ENCODE data around the gene ADIPOR1.
"Not testable (repeated sequence)": the region's sequence is repeated elsewhere in the genome, so short reads cannot be mapped to it uniquely, and the experiment has no call there.

ADIPOR1 gene

DNA sequence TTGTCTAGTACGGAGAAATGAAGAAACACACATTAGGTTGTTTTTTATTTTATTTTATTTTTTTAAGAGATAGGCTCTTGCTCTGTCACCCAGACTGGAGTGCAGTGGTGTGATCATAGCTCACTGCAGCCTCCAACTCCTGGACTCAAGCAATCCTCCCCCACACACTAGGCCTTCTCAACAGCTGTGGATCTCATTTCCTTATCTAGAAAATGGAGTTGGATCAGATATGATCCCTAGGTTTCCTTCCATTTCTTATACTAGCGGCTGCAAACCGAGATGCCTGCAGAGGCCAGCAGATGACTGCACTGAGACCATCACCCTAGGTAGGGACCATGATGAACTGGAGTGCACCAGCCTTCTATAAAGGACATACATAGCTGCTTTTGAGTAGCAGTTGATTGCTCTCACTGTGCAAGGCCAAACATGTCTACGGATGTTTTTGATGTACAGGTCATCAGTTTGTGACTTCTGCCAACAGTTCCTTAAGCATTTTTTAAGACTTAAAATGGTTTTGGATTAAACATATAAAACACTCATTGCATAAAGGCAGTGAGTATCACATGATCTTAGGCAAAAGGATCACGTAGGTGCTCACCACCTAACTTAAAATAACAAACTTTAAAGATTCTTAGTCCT lies 19.7 kb downstream of the ADIPOR1 start:
- DNase-seq (ENCODE audit: low read depth in 2 of 2): no peak

DNA sequence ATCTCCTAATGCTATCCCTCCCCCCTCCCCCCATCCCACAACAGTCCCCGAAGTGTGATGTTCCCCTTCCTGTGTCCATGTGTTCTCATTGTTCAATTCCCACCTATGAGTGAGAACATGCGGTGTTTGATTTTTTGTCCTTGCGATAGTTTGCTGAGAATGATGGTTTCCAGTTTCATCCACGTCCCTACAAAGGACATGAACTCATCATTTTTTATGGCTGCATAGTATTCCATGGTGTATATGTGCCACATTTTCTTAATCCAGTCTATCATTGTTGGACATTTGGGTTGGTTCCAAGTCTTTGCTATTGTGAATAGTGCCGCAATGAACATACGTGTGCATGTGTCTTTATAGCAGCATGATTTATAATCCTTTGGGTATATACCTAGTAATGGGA lies 21.7 kb downstream of the ADIPOR1 start:
- DNase-seq (ENCODE audit: low read depth in 2 of 2): not testable (repeated sequence)

DNA sequence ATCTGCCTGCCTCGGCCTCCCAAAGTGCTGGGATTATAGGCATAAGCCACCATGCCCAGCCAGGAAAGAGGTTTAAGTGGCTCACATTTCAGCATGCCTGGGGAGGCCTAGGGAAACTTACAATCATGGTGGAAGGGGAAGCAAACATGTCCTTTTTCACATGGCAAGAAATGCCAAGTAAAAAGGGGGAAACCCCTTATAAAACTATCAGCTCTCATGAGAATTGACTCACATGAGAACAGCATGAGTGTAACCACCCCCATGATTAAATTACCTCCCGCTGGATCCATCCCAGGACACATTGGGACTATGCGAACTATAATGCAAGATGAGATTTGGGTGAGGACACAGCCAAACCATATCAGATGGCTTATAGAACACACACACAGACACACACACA lies 22.3 kb downstream of the ADIPOR1 start:
- no peak for DNase-seq (ENCODE audit: low read depth in 2 of 2)

DNA sequence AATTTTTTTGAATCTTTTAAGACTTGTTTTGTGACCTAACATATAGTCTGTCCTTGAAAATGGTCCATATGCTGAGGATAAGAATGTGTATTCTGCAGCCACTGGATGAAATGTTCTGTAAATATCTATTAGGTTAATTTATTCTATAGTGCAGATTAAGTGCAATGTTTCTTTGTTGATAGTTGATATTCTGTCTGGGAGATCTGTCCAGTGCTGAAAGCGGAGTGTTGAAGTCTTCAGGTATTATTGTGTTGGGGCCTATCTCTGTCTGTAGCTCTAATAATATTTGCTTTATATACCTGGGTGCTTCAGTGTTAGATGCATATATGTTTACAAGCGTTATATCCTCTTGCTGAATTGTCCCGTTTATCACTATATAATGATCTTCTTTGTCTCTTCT lies 23.4 kb downstream of the ADIPOR1 start:
- no peak for DNase-seq (ENCODE audit: low read depth in 2 of 2)

DNA sequence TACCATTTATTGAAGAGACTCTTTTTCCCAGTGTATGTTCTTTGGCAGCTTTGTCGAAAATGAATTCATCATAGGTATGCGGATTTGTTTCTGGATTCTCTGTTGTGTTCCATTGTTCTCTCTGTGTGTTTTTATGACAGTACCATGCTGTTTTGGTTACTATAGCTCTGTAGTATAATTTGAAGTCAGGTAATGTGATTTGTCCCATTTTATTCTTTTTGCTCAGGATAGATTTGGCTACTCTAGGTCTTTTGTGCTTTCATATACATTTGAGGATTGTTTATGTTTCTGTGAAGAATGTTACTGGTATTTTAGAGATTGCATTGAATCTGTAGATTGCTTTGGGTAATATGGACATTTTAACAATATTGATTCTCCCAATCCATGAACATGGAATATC lies 25.6 kb downstream of the ADIPOR1 start:
- DNase-seq (ENCODE audit: low read depth in 2 of 2): no peak

DNA sequence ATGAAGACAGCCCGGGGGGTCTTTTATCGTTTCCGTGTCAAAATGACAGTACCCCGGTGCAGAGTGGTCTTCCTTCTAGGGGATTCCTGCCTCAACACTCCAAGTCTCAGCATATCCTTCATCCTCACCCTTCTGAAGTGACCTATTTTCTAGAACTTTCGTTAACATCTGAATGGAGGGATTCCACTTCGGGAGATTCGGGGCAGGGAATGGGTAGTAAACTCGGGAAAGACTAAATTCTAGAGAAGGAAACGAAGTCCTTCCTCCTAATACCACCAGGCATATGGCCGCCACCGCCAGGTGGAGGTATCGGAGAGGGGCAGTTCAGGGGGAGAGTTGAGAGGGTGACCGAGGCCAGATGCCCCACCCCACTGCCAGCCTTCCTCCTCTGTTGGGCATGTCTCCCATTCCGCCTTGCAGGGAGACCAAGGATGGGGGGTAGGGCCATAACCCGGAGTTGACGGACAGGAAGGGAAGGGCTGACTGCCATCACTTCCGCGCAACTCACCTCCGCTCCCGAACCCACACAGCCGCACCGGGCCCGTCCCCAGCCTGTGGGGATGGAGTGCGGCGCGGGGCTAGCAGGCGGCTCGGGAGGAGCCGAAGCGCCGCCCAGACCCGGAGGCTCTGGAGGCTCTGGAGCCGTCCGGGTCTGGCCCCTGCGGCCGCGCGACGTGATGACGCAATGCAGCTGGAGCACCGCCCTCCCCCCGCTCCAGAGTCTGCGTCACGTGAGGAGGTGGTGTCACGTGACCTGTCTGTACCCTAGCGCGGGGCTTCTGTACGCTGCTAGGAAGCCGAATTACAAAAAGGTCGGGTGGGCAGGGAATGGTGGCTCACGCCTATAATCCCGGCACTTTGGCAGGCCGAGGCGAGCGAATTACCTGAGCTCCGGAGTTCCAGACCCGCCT lies 31.3 kb downstream of the ADIPOR1 start, which contains the start of gene KLHL12:
Gene KLHL12 (minus strand): TSS at position 654 of the 911 bp plus-strand sequence. CDS start 2,072 bp downstream, outside the sequence.
- peak; percentile 92 to 93 for DNase-seq (ENCODE audit: low read depth in 2 of 2)

DNA sequence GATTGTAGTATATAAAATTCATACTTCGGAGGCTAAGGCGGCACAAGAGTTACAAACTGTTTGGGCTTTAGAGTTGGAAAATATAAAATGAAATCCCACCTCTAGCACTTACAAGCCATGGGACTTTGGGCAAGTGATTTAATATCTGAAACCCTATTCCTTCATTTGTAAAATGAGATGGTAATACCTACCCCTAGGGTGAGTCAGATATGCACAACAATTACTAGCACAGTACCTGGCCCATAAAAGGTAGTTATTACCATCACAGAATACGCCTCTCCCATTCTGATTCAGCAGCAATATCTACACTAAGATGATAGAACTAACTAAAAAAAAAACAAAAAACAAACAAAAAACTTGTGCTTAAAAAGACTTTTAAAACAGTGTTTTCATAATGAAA lies 34.6 kb downstream of the ADIPOR1 start:
- DNase-seq (ENCODE audit: low read depth in 2 of 2): no peak

DNA sequence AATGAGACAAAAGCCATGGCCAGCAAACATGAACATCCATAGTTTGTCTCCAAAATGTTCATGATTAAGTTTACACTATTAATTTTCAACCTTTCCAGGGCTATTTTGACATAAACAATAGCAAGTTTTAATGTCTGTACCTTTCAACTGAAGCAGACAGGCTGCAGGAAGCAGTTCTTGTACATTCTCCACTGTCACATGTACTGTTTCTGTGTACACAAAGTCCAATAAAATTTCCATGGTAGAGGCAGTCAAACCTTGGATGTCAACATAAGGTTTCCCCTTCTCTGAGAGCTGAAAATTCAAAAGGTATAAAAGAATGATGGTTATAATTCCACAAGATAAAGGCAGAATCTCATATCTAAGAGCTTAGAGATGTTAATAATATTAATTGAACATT lies 38.5 kb downstream of the ADIPOR1 start:
- DNase-seq (ENCODE audit: low read depth in 2 of 2): no peak

DNA sequence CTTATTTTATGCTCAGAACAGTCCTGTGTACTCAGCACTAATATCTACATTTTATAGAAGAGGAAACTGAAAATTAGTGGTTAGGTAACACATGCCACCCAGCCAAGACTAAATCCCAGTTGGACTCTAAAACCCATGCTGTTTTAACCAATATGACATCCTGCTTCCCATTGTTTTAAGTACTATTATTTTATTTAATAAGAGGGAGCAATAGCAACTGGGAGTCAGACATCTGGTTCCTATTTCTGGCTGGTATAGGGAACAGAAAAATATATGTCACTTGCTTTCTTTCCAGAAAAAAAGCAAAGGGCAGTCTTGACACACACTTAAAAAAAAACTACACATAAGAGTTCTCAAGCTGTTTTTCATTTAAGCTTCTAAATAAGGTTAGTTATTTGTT lies 43.0 kb downstream of the ADIPOR1 start:
- no peak for DNase-seq (ENCODE audit: low read depth in 2 of 2)

DNA sequence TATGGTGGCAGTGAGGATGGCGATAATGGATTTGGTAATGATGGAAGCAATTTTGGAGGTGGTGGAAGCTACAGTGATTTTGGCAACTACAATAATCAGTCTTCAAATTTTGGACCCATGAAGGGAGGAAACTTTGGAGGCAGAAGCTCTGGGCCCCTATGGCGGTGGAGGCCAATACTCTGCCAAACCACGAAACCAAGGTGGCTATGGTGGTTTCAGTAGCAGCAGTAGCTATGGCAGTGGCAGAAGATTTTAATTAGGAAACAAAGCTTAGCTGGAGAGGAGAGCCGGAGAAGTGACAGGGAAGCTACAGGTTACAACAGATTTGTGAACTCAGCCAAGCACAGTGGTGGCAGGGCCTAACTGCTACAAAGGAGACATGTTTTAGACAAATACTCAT lies 45.6 kb downstream of the ADIPOR1 start:
- DNase-seq (ENCODE audit: low read depth in 2 of 2): not testable (repeated sequence)

DNA sequence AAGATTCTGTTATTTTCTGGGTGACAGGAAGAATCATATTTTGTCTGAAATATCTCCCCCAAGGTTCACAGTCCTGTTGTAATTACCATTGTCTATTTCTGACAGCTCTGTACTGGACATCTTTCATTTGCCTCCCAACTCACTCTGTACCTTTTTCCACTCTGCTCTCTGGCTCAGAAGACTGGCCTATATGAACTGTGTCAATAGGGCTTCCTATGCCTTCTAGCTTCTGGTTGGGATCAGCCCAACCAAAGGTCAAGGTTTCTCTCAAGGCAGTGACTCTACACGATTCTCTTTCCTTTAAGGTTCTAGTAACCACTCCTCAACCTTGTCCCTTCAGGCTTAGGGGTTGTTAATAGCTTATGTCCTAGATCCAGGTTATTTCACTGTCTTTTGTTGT lies 48.6 kb downstream of the ADIPOR1 start:
- DNase-seq (ENCODE audit: low read depth in 2 of 2): no peak

DNA sequence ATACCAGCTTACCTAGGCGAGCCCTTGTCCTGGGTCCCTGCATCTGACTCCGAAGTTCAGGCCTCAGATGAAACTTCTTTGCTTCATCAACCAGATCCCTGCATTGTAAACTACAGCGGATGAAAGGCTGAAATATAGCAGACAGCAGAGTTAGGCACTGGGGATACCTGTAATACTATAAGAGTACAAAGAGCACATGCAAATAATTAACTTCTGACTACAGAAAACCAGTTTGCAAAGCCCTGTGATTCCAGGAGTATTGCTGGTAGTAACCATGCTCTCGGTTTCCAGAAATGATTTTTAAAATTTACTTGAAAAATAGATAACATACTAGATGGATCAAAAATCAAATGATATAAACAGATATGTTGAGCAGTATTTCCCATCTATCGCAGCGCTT lies 49.1 kb downstream of the ADIPOR1 start:
- DNase-seq (ENCODE audit: low read depth in 2 of 2): no peak

DNA sequence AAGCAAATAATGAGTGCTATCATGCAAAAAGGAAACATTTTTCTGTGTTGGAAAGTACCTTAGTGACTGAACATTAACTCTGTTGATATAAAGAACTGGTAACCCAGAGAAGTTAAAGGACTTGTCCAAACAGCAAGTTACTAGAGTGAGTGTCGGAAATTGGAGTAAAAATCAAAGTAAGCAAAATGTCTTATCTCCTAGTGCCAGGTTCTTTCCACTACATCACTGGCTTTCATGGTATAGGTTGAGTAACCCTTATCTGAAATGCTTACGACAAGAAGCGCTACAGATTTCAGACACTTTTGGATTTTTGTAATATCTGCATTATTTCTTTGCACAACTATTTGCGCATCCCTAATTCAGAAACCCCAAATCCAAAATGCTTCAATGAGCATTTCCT lies 52.8 kb downstream of the ADIPOR1 start:
- no peak for DNase-seq (ENCODE audit: low read depth in 2 of 2)

DNA sequence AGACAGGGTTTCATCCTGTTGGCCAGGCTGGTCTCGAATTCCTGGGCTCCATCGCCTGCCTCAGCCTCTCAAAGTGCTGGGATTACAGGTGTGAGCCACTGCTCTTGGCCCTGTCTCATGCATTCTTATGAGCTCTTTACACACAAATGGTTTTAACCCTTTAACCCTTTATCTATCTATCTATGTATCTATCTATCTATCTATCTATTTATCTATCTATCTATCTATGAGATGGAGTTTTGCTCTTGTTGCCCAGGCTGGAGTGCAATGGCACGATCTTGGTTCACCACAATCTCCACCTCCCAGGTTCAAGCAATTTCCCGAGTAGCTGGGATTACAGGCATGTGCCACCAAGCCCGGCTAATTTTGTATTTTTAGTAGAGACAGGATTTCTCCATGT lies 54.3 kb downstream of the ADIPOR1 start:
- DNase-seq (ENCODE audit: low read depth in 2 of 2): not testable (repeated sequence)

DNA sequence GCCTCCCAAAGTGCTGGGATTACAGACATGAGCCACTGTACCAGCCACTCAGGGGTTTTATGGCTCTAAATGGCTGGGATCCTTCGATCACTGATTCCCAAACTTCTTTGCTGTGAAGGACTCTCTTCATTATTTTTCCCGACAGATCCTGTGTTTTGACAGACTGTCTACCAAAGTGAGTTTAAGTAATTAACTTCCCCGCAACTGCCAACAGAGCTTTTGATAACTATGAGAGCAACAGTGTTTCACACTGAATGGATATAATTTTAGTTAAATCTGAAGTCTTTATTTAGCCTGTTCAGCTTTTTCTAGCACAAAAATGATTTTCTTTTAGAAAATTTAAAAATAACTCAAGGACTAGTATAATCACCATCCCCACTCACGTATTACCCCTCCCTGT lies 56.6 kb downstream of the ADIPOR1 start:
- no peak for DNase-seq (ENCODE audit: low read depth in 2 of 2)

DNA sequence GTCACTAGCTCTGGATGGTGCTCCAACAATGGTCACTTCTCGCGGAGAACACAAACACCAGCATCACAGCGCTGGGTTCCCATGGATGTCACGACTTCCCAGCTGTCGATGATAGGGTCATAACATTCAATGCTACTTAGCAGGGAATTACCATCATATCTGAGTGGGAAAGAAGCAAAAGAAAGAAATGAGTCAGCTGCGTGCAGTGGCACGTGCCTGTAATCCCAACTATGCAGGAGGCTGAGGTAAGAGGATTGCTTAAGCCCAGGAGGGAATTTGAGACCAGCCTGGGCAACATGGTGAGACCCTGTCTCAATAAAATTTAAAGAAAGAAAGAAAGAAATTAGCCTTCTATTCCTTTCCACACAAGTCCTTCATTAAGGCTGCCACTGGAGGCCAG lies 65.6 kb downstream of the ADIPOR1 start:
- no peak for DNase-seq (ENCODE audit: low read depth in 2 of 2)
